Uterus (tissue), 2 donors: ENCODE data around the gene FLOT1.

Experiments
- CTCF ChIP-seq, 4 experiments: fragments of 200-600 bp in 2 of 4; fragments of 450-650 bp in 2 of 4; sonication (generic) in 2 of 4; IDR thresholded peaks; one replicate each; pipeline ENCODE4 v1.5.1; 2016 to 2019; ENCODE audit warnings: antibody characterized with exemption in 4 of 4, mild to moderate bottlenecking in 2 of 4, moderate library complexity in 1 of 4
- POLR2A ChIP-seq, 2 donors: fragments of 450-650 bp; IDR thresholded peaks; one replicate each; pipeline ENCODE4 v1.6.1; 2016; ENCODE audit warnings: antibody characterized with exemption in 2 of 2, mild to moderate bottlenecking in 1 of 2, moderate library complexity in 1 of 2

- TF ChIP-seq CTCF (IDR thresholded peaks at IDR 0.05) (no peak), POLR2A (IDR thresholded peaks at IDR 0.05) (no peak)
Measured at GRCh38 chr6:30750379-30750668, 7.8 kb upstream of the FLOT1 start.
